Stimulated activated CD8-positive, alpha-beta memory T cell treated with anti-CD3 and anti-CD28 coated beads, Interleukin-4, amount 100 ng/mL, for 4 hours (primary cell): Measurements from ENCODE around the gene G6PC1.

Experiments used
- DNase-seq, 2 donors: peaks; one replicate each; pipeline ENCODE4 v3.0.0-alpha.2; 2020; ENCODE audit warnings: low read depth in 2 of 2, low spot score in 1 of 2

G6PC1 gene

DNA sequence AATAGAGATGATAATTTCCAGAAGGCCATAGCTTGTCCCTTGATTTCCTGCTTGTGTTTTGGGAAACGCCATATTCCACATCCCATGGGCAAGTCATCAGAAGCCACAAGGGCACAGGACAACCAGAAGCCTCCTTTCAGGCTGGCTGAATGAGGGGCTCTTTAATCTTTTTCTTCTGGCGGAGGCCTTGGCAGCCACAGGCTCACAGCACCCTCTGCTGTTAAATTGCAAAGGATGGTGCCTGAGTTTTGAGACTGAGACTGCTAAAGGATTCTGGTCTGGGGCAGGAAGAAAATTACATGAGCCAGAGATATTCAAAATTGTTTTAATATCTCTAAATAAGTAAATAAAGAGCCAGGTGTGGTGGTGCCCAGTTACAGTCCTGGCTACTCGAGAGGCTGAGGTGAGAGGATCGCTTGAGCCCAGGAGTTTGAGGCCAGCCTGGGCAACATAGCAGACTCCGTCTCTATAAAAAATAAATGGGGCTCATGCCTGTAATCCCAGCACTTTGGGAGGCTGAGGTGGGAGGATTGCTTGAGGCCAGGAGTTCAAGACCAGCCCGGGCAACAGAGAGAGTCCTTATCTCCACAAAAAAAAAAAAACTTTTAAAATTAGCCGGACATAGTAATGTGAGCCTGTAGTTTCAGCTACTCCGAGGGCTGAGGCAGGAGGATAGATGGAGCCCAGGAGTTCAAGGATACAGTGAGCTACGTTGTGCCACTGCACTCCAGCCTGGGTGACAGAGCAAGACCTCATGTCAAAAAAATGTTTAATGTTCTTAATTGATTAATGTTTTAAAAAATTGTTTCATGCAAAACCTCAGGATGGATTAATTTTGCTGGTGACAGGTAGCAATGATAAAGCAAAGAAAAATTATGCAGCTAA lies 37.4 kb downstream of the G6PC1 start:
- no peak for DNase-seq

DNA sequence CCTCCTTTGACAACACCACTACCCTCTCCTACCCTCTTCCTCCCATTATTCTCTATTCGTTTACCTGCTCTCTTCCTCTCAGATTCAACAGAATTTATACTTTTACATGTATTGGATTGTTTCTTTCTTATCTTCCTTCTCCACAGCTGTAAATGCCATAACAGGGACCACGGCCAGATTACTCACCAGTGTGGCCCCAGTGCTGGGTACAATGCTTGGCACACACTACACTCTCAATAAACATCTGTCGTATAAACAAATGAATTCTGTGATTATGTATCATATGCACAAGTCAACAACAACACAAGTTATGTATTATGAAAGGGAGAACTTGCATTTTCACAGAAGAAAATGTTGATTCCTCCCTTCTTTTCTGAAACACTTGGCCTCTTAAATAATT lies 43.6 kb downstream of the G6PC1 start:
- no peak for DNase-seq

DNA sequence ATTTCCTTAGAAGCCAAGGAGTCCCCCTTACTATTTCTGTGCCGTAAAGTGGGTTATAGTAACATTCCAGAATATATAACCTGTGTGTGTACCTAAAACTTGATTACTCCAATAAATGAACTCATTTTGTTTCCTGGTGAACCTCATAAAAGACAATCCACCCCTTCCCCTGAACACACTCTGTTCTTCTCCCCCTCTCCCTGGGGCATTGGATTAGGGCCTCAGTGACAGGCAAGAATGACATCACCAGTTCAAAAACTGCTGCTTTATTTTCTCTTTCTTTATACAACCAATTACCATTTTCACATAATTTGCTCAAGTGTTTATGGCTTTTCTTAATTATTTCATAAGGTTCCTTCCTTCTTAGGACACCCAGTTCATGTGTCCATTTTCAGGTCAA lies 46.2 kb downstream of the G6PC1 start:
- DNase-seq = no peak

DNA sequence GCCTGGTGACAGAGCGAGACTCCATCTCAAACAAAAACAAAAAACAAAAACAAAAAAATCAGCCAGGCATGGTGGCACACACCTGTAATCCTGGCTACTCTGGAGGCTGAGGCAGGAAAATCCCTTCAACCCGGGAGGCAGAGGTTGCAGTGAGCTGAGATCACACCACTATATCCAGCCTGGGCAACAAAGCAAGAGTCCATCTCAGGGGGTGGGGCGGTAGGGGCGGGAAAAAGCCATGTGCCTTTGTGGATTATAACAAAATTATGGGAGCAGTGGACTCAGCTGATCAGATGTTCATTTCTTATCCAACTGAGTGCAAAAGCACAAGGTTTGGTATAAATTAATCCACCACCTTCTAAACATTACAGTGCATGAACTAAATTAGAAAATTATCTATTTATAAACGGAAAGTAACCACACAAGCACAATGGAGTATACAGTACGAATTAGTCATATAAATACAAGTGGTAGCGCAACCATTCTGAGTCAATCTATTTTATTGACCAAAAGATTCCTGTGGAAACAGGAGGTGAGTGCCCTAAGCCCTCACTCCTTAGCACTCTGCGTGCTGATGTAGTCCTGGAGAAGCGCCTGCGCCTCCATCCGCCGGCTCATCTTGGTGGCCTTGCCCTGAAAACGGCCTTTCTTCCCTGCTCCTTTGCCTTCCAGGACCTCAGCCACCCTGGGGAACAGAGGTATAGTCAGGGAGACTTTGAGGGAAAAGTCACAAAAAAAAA lies 49.6 kb downstream of the G6PC1 start:
- no peak for DNase-seq
